GM21717 (cell line): ENCODE data around the gene TJP1.
"Not testable (repeated sequence)": the region's sequence is repeated elsewhere in the genome, so short reads cannot be mapped to it uniquely, and the experiment has no call there.

Source experiments
- ATAC-seq: cut with Tn5 transposase; IDR thresholded peaks from one replicate; pipeline ENCODE4 v1.9.1; 2021; ENCODE audit warnings: mild to moderate bottlenecking, moderate library complexity; ENCODE audit not compliant: unreplicated experiment

The TJP1 gene

GRCh38 chr15:29670266-29670665, 152.0 kb downstream of the TJP1 start:
- no peak for ATAC-seq

- ATAC-seq: no peak
These were observed 152.4 kb downstream of the TJP1 start for GRCh38 chr15:29669823-29670222.

DNA sequence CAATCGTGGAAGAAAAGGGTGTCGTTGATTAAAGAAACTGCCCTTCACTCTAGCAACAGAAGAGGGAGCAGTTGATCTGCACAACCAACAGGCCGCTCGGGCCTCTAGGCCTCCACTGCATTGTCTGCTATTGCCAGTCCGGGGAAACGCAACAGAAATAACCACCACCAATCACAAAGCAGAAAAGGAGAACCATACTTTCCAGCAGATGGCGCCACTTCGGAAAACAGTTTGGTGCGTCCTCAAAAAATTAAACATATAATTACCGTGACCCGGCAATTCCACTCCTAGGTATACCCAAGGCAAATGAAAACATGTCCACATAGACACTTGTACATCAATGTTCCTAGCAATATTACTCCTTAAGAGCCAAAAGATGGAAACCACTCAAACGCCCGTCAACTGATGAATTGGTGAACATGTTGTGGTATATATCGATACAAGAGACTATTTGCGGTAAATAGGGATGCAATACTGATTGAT, 154.1 kb downstream of the TJP1 start:
- ATAC-seq: no peak

DNA sequence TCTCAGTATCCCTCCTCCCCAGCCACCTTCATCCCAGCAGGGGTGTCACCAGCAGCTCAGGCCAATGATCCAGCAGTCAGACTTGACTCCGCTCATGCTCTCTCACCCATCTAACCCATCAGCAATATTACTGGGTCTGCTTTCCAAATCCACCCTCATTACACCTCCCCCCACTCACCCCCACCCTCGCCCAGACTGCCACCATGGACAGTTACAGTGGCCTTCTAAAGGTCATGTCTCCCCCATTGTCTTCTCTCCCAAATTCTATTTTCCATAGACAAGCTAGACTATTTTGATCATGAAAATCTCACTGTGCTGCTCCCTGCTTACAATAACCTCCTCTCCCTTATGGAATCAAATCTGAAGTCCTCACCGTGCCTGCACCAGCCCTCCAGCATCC, 156.0 kb downstream of the TJP1 start:
- no peak for ATAC-seq

GRCh38 chr15:29665444-29666003, 156.7 kb downstream of the TJP1 start:
- ATAC-seq: no peak

DNA sequence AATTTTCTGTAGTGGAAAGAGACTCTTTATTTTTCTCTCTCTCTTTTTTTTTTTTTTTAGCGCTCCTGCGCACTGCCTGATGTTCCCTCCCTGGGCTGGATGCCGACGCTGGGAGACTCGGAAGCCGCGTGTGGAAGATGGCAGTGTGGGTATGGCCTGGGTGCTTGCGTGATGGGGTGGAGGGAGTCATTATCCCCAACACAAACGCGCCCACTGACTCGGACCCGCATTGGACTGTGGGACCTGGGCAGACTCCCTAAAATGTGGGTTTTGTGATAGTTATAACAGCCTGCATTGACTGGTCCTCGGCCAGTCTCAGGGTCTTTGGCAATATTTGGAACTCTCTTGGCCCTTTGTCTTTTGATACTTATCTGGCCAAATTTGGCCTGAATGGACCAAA, 157.9 kb downstream of the TJP1 start:
- no peak for ATAC-seq

- not testable (repeated sequence) for ATAC-seq
These were observed 164.8 kb downstream of the TJP1 start for GRCh38 chr15:29657476-29657817.

DNA sequence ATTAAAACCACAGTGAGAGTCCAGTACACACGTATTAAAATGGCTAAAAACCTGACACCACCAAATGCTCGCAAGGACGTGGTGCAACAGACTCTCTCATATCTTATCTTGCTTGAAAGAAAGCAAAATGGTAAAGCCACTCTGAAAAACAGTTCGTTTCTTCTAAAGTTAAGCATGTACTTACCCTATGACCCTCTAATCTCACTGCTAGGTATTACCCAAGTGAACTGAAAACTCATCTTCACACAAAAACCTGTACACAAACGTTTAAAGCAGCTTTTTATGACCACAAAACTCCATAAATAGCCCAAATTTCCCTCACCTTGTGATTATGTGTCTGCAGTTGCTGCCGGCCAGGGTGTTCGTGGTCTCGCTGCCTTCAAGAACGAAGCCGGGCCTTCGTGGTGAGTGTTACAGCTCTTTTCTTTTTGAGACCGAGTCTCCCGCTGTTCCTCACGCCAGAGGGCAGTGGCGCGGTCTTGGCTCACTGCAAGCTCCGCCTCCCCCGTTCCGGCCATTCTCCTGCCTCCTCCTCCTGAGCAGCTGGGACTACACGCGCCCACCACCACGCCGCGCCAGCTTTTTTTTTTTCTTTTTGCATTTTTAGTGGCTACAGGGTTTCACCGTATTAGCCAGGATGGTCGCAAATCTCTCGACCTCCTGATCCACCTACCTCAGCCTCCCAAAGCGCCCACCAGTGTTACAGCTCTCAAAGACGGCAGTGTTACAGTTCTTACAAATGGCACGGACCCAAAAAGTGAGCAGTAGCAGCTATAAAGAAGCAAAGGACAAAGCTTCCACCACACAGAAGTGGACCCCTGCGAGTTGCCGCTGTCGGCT, 165.4 kb downstream of the TJP1 start:
- no peak for ATAC-seq

- ATAC-seq: no peak
These were observed 169.7 kb downstream of the TJP1 start for GRCh38 chr15:29652595-29652994.

- no peak for ATAC-seq
These were observed 170.6 kb downstream of the TJP1 start for GRCh38 chr15:29651476-29652233.
